Activated CD4-positive, CD25-positive, alpha-beta regulatory T cell treated with anti-CD3 and anti-CD28 coated beads, Interleukin-2, amount 50 U/mL, for 72 hours (primary cell): ENCODE data around the gene PDE4C.

Experiments used
- DNase-seq: peaks from one replicate; pipeline ENCODE4 v3.0.0; 2021

The PDE4C gene

DNA sequence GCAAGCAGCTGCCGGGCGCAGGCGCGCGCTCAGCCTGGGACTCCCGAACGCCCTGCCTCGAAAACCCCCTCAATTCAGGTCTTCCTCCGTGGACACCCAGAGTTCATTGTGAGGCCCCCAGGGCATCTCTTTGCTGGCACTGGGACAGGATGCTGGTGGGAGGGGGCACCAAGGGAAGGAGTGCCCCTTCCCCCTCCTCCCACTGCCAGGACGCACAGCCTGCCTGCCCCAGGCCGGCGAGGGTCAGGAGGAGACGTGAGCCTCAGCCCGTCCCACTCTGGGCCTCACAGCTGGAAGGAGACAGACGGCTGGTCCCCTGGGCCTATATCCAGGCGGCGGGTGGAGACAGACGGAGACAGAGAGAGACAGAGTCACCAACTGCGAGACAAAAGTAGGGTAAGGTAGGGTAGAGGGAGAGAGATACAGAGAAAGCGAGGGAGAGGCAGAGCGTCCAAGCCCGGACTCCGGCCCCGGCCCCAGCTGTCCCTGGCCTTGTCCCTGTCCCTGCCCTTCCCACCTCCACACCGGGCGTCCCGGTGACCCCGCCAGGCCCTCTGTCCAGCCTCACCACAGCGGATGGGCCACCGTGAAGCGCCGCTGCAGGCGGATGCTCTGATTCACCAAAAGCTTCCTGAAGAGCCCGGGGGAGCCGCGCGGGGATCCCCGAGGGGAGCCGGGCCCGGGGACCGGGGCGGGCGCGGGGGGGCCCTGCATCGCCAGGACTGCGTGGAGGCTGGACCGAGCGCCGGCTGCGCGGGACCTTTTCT lies at the start of gene PDE4C:
TSS of gene PDE4C (minus strand) at position 737 of the 767 bp plus-strand sequence. CDS start at position 714, 23 bp downstream.
- no peak for DNase-seq

- no peak for DNase-seq
Measured at GRCh38 chr19:18274781-18275356, 48.6 kb upstream of the PDE4C start.

- no peak for DNase-seq
Measured at GRCh38 chr19:18274219-18274780, 48.1 kb upstream of the PDE4C start, which contains the start of gene IQCN. TSS of gene IQCN (minus strand) at chr19:18274452. CDS start at chr19:18269478, 4,974 bp downstream.

GRCh38 chr19:18273561-18274218 lies 47.5 kb upstream of the PDE4C start:
- no peak for DNase-seq

- DNase-seq: no peak
Measured at GRCh38 chr19:18271433-18271841, 45.2 kb upstream of the PDE4C start.

GRCh38 chr19:18270326-18270725 lies 44.1 kb upstream of the PDE4C start:
- no peak for DNase-seq

DNA sequence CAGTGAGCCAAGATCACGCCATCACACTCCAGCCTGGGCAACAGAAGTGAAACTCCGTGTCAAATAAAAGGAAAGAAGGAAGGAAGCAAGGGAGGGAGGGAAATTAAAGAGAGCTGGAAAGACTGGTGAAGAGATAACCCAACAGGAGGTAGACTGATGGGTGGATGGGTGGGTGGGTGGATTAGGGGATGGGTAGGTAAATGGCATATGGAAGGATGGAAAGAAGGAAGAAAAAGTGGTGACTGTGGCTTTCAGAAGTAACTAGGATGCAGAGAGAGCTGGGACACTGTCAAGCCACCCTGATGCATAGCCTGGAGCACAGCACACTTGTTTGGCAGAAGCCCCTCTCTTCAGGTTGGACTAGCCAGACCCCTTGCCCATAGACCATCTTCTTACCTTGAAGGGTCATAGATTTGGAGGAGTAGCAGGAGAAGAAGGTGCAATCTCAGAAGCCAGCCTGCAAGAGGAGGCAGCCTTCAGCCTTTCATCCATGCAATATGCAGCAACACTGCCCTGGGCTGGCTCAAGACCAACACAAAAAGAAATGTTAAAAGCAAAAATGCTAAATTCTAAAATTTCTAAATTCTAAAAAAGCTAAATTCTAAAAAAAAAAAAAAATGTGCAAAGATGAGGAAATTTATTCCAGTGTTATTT lies 43.0 kb upstream of the PDE4C start:
- no peak for DNase-seq

DNA sequence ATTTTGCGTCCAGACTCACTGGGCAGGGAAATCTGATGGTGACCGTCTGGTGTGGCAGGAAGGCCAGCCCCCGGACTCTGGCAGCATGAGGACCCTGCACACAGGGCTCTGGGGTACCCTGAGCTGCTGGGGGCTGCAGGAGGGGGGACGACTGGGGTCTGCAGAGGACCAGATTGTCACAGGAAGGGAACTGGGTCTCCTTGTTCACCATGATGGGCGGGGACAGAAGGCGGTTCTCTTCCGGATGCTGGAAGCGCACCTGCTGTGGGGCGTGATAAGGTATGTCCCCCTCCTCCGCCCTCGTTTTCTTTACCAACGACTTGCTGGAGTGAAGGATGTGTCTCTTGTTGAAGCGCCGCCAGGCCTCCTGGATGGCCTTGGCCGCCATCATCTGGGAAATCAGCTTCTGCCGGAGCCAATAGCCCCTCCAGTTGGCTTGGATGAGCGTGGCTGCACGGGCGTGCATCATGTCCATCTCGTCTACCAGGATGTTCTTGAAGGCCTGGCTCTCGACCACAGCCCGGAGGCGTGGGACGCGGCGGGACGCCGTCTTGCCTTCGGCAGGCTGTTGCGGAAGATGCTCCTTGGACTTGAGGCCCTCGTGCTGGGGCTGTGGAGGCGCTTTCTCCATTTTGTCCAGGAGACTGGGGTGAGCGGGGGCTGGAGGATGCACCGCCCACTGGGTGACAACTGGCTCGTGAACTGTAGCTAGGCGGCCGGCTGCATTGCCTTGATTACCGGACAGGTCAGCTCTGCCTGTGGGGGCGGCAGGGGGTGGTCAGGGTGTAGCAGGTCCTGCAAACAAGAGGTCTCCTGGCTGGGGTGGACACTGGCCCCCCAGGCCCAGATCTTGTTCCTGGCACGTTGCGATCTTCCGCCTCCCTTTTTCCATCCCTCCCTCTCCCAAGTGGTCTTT lies 40.8 kb upstream of the PDE4C start:
- no peak for DNase-seq

DNA sequence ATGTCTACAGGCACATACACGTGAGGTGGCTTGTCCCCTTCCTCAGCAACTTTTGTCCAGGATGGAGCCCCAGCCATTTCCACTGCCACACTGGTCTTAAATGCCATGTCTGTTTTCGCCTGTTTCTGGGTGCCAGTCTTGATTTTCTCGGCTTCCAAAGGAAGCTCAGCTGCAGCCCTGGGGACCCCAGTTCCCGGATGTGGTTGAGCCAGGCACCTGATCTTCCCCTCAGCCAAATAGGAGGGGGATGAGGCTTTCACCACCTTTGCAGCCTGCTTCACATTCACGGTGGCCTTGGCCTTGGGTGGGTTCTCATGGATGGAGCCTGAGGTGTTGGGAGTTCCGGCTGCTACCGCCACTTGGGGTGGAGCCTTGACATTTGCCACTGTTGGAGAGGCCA lies 39.3 kb upstream of the PDE4C start:
- no peak for DNase-seq

DNA sequence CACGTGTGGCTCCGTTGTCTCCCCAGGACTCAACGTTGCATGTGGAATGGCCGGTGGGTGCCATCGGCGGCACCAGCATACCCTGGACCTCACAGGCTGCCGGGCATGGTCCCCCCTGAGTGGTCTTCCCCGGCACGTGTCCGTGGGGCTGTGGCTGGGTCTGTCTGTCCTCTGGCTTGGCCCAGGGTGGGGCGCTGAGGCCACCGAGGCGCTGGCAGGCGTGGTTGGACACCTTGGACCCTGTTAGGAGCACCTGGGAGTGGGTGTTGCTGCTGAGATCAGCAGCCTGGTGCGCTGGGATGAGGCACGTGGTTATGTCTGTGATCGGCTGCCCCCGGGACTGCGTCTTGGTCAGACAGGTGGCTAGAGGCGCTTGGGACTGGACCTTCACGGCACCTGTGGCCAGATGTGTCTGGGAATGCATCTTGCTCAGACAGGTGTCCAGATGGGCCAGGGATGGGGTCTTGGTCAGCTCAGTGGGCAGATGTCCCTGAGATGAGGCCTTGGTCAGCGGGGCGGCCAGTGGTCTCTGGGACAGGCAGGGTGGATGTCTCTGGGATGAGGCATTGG lies 38.8 kb upstream of the PDE4C start:
- DNase-seq: no peak

DNA sequence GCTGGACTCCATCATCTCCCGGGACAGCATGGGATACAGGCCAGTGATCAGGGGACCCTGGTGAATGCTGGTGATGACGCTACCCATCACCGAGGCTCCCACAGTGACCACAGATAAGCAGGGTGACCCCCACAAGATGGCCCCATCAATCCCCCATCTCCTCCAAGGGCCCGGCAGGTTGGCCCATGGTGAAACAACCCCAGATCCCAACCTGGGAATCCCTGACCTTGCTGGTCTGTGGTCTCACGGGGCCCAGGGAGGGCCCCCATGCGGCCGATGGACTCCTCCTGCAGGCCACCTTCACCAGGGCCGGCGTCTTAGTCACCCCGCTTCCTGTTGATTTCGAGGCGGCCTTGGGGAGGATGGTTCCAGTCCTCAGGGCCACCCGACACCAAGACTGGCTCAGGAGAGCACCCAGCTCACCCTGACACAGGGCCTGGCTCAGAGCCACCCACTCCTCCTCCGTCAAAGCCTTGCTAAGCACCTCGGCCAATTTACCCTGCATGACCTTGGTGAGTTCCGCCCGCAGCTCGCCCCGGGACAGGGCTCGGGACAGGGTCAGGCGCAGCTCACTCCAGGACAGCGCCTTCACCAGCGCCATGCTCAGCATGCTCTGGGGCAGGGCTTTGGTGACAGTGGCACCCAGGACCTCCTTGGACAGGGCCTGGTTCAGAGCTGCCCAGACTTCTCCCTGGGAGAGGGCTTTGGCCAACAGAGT lies 38.1 kb upstream of the PDE4C start:
- DNase-seq: no peak

GRCh38 chr19:18263324-18264136 lies 37.3 kb upstream of the PDE4C start:
- DNase-seq: no peak

DNA sequence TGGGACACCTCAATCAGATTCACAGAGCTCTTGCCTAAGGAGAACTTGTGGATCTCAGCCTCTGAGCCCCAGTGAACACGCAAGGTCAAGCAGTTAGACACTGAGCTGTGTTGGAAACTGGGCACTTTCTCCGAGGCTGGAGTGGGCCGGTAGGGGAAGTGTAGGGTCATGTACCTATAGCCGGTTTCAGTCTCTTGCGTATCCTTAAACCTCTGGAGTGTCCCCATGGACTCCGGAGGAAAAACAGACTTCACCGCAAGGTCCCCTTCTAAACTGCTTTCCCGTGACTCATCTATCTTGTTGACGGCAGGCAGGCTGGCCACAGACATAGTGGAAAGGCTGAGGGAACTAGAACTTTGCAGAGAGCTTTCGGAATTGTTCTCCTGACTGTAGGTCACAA lies 36.7 kb upstream of the PDE4C start:
- DNase-seq: no peak

DNA sequence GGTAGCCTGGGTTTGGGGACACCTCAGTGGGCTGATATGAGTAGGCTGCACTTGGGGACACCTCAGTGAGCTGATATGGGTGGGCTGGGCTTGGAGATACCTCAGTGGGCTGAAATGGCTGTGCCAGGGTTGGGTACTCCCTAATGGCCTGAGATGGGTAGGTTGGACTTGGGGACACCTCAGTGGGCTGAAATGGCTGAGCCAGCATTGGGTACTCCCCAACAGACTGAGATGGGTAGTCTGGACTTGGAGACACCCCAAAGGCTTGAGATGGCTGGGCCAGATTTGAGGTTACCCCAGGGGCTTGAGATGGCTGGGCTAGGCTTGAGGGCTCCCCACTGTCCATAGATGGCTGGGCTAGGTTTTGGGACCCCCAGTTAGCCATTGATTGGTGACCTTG lies 35.9 kb upstream of the PDE4C start:
- DNase-seq: no peak

GRCh38 chr19:18261474-18261873 lies 35.2 kb upstream of the PDE4C start:
- no peak for DNase-seq

DNA sequence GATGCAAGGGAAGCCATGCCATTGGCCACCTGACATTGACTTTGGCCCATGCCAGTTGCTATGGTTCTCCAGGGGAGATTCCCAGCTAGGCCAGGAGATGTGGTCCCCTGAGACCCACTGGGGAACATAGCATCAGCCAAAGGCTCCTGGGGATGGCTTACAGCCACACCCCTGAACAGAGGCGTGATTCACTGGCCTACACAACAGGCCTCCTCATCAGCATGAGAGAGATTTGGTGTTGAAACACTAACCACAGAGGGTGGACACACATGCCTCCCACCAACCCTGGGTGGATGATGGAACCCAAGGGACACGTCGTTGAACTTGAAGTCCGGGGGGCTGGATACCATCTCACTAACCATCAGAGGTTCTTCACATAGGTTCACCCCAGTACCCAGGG lies 33.7 kb upstream of the PDE4C start:
- DNase-seq: no peak

DNA sequence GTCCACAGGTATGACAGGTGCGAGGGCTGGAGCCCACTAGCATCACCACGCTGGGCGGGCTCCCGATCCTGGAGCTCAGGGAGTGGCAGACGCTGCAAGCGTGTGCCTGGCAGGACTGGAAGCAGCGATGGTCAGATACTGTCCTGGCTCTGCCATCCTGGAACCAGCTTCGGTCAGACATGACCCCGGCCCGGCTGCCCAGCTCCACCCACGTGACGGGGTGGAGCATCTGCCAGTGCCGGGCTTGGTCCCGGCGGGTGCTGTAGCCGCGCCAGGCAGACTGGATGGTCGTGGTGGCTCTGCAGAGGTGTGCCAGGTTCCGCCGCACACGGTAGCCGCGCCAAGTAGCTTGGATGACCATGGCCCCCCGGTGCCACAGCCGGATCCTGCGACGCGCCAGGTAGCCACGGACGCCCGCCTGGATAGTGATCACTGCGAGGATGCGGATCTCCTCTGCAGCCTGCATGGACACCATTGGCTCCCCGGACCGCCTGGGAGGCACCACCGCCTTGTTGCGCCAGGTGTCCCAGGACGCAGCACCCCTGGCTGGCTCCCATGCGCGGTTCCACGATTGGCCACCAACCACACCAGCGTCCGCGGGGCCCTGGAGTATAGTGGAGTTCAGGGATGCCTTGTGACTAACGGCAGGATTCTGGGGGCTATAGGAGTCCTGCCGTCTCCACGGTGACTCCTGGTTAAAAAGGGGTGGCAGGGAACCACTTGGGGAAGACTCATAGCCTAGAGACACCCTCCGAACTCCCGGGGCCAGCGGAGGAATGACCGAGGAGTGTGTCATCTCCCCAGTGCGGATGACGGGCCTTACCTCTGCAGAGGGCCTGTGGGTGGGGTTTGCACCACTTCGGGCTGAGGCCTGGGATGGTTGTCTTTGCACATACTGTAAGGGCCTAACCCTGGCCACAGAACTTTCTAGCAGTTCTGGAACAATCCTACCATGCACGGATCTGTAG lies 31.5 kb upstream of the PDE4C start:
- DNase-seq: no peak

- no peak for DNase-seq
Measured at GRCh38 chr19:18254546-18255503, 28.6 kb upstream of the PDE4C start.
